HFFc6 (cell line): Measurements from ENCODE around the gene CYP2S1. TPM values are rescaled to one million over a fixed set of nuclear protein-coding genes. Genes with fewer than 3 reads are reported as not detected.

ENCODE experiments used
- DNase-seq: peaks from one replicate; pipeline ENCODE4 v3.0.0-alpha.2; 2018
- H3K27ac Mint-ChIP-seq: 2 replicates; pipeline ENCODE4 v1.8.0; 2020; ENCODE audit warnings: mild to moderate bottlenecking, mixed read lengths
- H3K27me3 Mint-ChIP-seq: 2 replicates; pipeline ENCODE4 v1.8.0; 2021; ENCODE audit warnings: mild to moderate bottlenecking, moderate library complexity, mixed read lengths; ENCODE audit not compliant: insufficient read depth
- H3K36me3 Mint-ChIP-seq: 2 replicates; pipeline ENCODE4 v1.8.0; 2021; ENCODE audit warnings: low read depth, mixed read lengths
- H3K4me1 Mint-ChIP-seq: 2 replicates; pipeline ENCODE4 v1.8.0; 2020; ENCODE audit warnings: low read depth, mixed read lengths
- H3K4me3 Mint-ChIP-seq: 2 replicates; pipeline ENCODE4 v1.8.0; 2020; ENCODE audit warnings: mild to moderate bottlenecking, moderate library complexity, mixed read lengths
- H3K9me3 Mint-ChIP-seq: 2 replicates; pipeline ENCODE4 v1.8.0; 2020; ENCODE audit warnings: mild to moderate bottlenecking, mixed read lengths
- CTCF ChIP-seq: fragments of 200-600 bp; sonication (generic); IDR thresholded peaks from 2 replicates; pipeline ENCODE4 v1.5.0; 2021; ENCODE audit warnings: antibody characterized with exemption, mild to moderate bottlenecking
- total RNA-seq, 6 experiments: library from RNA; stranded (reverse); fragmentation: NEBNext Ultra II Directional; extraction: Animal tissue kit (Norgen Biotek cat#: 25700); gene quantifications; 2 replicates in 1 of 6; 3 replicates in 5 of 6; pipeline ENCODE4 v1.2.3, GENCODE V29; 2021

CYP2S1 gene
- total RNA-seq, 6 experiments from 2014 or later, result 0.65 to 1.6 (median 1.1) TPM

- H3K27ac Mint-ChIP-seq, result 0 out of 2 replicates have a peak overlapping the region, but pooled peaks have one; percentile 4
- H3K36me3 Mint-ChIP-seq, result peaks cover 31% of the 10 kb centered on the region
- no peaks in the 10 kb centered on the region for H3K9me3 Mint-ChIP-seq
- H3K27me3 Mint-ChIP-seq, result peaks cover 6% of the 10 kb centered on the region; the same call in 1 of the 2 replicates
- no peak overlapping the region for H3K4me3 Mint-ChIP-seq
- H3K4me1 Mint-ChIP-seq, result peaks cover 11% of the 10 kb centered on the region
- DNase-seq, result no peak
- no peak for TF ChIP-seq CTCF
Observed at GRCh38 chr19:41232686-41233085, 39.7 kb downstream of the CYP2S1 start.

DNA sequence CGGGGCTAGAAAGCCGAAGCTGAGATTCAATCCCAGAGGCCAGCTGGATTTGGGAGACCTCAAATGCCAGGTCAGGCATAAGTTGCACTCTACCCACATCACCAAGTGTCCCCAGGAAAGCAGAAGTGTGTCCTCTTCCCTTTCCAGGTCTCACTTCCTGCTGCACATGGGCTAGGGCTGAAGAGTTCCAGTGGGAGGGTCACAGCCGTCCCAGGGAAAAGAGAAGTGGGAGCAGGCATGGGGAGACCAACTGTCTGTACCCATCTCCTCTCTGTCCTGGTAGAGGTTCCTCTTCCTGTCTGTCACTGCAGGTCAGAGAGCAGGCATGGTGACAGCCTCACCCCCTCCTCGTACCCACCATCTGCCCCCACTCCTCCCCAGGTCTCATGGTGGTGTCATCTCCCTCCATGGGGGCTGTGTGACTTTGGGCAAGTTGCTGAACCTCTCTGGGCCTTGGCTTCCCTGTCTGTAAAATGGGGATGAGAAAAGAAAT is 40.8 kb downstream of the CYP2S1 start:
- Mint-ChIP-seq H3K9me3 (no peaks in the 10 kb centered on the region), H3K27me3 (peaks cover 13% of the 10 kb centered on the region), H3K4me3 (no peak overlapping the region), H3K4me1 (no peaks in the 10 kb centered on the region), H3K36me3 (peaks cover 20% of the 10 kb centered on the region), H3K27ac (peak overlapping the region; percentile 56)
- DNase-seq, result no peak
- no peak for TF ChIP-seq CTCF

DNA sequence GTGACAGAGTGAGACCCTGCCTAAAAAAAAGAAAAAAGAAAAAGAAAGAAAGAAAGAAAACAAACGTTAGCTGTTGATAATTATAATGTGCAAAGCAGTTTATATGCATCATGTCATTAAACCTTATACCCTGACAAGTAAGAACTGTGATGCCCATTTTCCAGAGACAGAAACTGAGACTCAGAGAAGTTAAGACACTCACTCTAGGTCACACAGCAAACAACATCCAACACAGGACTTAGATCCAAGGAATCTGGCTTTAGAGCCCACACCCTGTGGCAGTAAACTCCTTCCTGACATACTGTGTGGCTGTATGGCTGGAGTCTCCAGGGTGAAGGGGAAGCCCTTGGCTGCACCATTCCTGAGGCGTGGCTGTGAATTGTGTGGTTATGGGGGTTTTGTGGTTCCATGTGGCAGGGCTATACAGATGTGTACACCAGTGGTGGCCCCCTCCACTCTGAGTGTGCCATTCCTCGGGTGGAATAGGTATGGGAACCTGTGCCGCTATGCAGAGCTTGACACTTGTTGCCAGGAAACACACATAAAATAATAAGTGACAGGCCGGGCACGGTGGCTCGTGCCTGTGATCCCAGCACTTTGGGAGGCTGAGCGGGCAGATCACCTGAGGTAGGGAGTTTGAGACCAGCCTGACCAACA is 41.6 kb downstream of the CYP2S1 start:
- TF ChIP-seq CTCF, result no peak
- Mint-ChIP-seq H3K36me3 (peaks cover 19% of the 10 kb centered on the region), H3K27me3 (peaks cover 17% of the 10 kb centered on the region), H3K4me1 (no peaks in the 10 kb centered on the region; the same call in 1 of the 2 replicates), H3K9me3 (no peaks in the 10 kb centered on the region), H3K4me3 (no peak overlapping the region), H3K27ac (peak overlapping the region; percentile 56)
- no peak for DNase-seq

DNA sequence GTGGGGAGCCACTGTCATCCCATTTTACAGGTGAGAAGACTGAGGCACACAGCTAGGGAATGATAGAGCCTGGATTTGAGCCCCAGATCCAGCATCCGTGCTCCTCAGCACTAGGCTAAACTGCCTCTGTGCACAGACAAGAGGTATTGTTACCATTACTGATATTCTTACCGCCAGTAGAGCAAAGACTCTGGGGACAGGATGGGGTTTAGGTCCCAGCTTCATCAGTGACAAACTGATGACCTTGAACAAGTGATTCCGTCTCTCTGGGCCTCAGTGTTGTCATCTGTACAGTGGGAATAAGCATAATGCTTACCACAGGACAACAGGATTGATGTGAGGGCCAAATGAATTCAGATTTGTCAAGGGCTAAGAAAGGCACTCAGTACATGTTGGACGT is 42.5 kb downstream of the CYP2S1 start:
- Mint-ChIP-seq H3K36me3 (peaks cover 19% of the 10 kb centered on the region), H3K27ac (no peak overlapping the region), H3K4me1 (no peaks in the 10 kb centered on the region; the same call in 1 of the 2 replicates), H3K9me3 (no peaks in the 10 kb centered on the region), H3K4me3 (no peak overlapping the region), H3K27me3 (peaks cover 17% of the 10 kb centered on the region)
- TF ChIP-seq CTCF, result no peak
- DNase-seq, result no peak

GRCh38 chr19:41238244-41238643 is 45.2 kb downstream of the CYP2S1 start:
- DNase-seq, result no peak
- peaks cover 15% of the 10 kb centered on the region for H3K27me3 Mint-ChIP-seq
- no peaks in the 10 kb centered on the region for H3K9me3 Mint-ChIP-seq
- H3K27ac Mint-ChIP-seq, result peak overlapping the region; percentile 54
- no peak overlapping the region; the same call in 1 of the 2 replicates for H3K4me3 Mint-ChIP-seq
- H3K36me3 Mint-ChIP-seq, result peaks cover 13% of the 10 kb centered on the region
- H3K4me1 Mint-ChIP-seq, result no peaks in the 10 kb centered on the region; the same call in 1 of the 2 replicates
- TF ChIP-seq CTCF, result no peak
